Fibroblast of lung (primary cell): ENCODE data around the gene THAP8. TPM values are rescaled to one million over a fixed set of nuclear protein-coding genes. Genes with fewer than 3 reads are reported as not detected.

Experiments
- DNase-seq, 2 donors: peaks; one replicate each; pipeline versions ENCODE4 v3.0.0 to v3.0.0-alpha.2; 2010; ENCODE audit warnings: low read depth in 2 of 2
- H2AFZ ChIP-seq: 2 replicates; pipeline ENCODE4 v1.5.1; 2012; ENCODE audit warnings: low read length, control low read depth, inconsistent platforms
- H3K27ac ChIP-seq: 2 replicates; pipeline ENCODE4 v1.5.1; 2011; ENCODE audit warnings: low read length, control low read depth; ENCODE audit not compliant: insufficient read depth
- H3K27me3 ChIP-seq: 2 replicates; pipeline ENCODE4 v1.5.1; 2011; ENCODE audit warnings: mild to moderate bottlenecking, low read length; ENCODE audit not compliant: control insufficient read depth, insufficient read depth
- H3K36me3 ChIP-seq: 2 replicates; pipeline ENCODE4 v1.5.1; 2011; ENCODE audit warnings: low read length; ENCODE audit not compliant: control insufficient read depth, insufficient read depth
- H3K4me1 ChIP-seq: 2 replicates; pipeline ENCODE4 v1.5.1; 2011; ENCODE audit warnings: low read length; ENCODE audit not compliant: control insufficient read depth, insufficient read depth; ENCODE audit errors: extremely low read depth
- H3K4me2 ChIP-seq: 2 replicates; pipeline ENCODE4 v1.5.1; 2011; ENCODE audit warnings: low read length, control low read depth; ENCODE audit not compliant: insufficient read depth; ENCODE audit errors: extremely low read depth
- H3K4me3 ChIP-seq, 4 experiments: fragments of 200-600 bp in 1 of 4; sonication (generic) in 1 of 4; replicated peaks in 1 of 4; 2 replicates each; pipeline ENCODE4 v1.5.1; 2011 to 2016; ENCODE audit warnings: low read length in 4 of 4, low read depth in 3 of 4, mild to moderate bottlenecking in 3 of 4, control low read depth in 2 of 4, inconsistent platforms in 1 of 4, mixed read lengths in 1 of 4; ENCODE audit not compliant: insufficient read depth in 1 of 4; ENCODE audit errors: control extremely low read depth in 1 of 4
- H3K79me2 ChIP-seq: 2 replicates; pipeline ENCODE4 v1.5.1; 2012; ENCODE audit warnings: mild to moderate bottlenecking, low read length, inconsistent platforms; ENCODE audit not compliant: control insufficient read depth, insufficient read depth
- H3K9ac ChIP-seq: 2 replicates; pipeline ENCODE4 v1.5.1; 2011; ENCODE audit warnings: mild to moderate bottlenecking, low read length, control low read depth; ENCODE audit not compliant: insufficient read depth
- H3K9me3 ChIP-seq: 2 replicates; pipeline ENCODE4 v1.5.1; 2012; ENCODE audit warnings: low read depth, low read length; ENCODE audit not compliant: control insufficient read depth, insufficient read depth
- H4K20me1 ChIP-seq: 2 replicates; pipeline ENCODE4 v1.5.1; 2011; ENCODE audit warnings: low read length; ENCODE audit not compliant: control insufficient read depth, insufficient read depth; ENCODE audit errors: extremely low read depth
- EZH2 ChIP-seq: IDR thresholded peaks from 2 replicates; pipeline ENCODE4 v1.5.1; 2012; ENCODE audit warnings: low read length, control low read depth, mild to moderate bottlenecking; ENCODE audit errors: missing control alignments
- polyA minus RNA-seq: library from RNA; depleted of rRNA, polyadenylated mRNA; stranded (reverse); fragments of >200 nt; gene quantifications from 2 replicates; pipeline ENCODE4 v1.2.3, GENCODE V29; 2011; ENCODE audit warnings: low replicate concordance
- polyA plus RNA-seq, 2 donors: library from polyadenylated mRNA; depleted of rRNA in 1 of 2; stranded (reverse) in 1 of 2; unstranded in 1 of 2; fragments of >200 nt; gene quantifications; 2 replicates each; pipeline ENCODE4 v1.2.1, GENCODE V29; 2011 to 2012; ENCODE audit warnings: missing spikeins in 1 of 2
- total RNA-seq: library from RNA; depleted of rRNA; stranded (reverse); fragments of >200 nt; gene quantifications from 2 replicates; pipeline ENCODE4 v1.2.1, GENCODE V29; 2014
- TF ChIP-seq, protein P1 (sequence below), 2 donors: IDR thresholded peaks in 1 of 2; conservative IDR thresholded peaks in 1 of 2; 1 replicate in 1 of 2; 2 replicates in 1 of 2; pipeline ENCODE4 v1.5.1; 2011 to 2012; ENCODE audit warnings: low read length in 2 of 2, control low read depth in 1 of 2, inconsistent platforms in 1 of 2, low read depth in 1 of 2, mild to moderate bottlenecking in 1 of 2

Gene THAP8, protein sequence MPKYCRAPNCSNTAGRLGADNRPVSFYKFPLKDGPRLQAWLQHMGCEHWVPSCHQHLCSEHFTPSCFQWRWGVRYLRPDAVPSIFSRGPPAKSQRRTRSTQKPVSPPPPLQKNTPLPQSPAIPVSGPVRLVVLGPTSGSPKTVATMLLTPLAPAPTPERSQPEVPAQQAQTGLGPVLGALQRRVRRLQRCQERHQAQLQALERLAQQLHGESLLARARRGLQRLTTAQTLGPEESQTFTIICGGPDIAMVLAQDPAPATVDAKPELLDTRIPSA
- total RNA-seq = 3.6 and 5.1 TPM in 2 replicates
- polyA plus RNA-seq = 3.8 and 4.6 TPM in 2 replicates
- polyA plus RNA-seq (2012) = 7.4 and 7.9 TPM in 2 replicates
- 1.4 and 3.6 TPM in 2 replicates for polyA minus RNA-seq

DNA sequence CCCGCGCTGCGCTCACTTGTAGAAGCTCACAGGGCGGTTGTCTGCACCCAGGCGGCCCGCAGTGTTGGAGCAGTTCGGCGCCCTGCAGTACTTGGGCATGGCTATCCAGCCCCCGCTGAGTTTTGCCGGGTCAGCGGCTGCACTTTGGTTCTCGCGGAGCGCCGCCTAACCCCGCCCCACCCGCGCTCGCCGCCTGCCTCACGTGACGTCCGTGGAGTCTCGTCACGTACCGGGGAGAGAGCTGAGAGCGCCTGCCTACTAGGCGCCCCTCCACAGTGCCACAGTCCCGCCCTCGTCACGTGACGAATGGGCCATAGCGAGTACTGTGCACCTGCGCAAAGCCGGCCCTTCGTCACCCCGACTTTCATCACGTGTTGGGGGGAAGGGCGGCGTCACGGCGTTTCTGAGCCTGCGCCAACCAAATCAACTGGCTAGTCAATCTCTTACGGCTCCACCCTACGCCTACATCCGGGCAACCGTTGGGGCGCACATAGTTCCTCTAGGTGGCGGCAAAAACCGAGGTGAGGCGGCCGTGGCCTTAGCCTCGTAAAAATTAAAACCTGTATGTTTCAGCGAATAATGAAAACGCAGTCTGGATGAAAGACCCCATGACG is at the start of gene THAP8:
THAP8 (minus strand) TSS at position 167 of the 614 bp plus-strand sequence; CDS start at position 99, 68 bp downstream.
- Histone ChIP-seq H4K20me1 (no peaks in the 10 kb centered on the region), H3K9me3 (no peaks in the 10 kb centered on the region), H3K4me2 (peak within 1 kb of the TSS; percentile 98), H3K4me3 (peak within 1 kb of the TSS; percentile 67 to 81 (median 78)), H3K79me2 (peaks cover 28% of the 10 kb centered on the region), H3K4me1 (peaks cover 3% of the 10 kb centered on the region), H3K27me3 (no peaks in the 10 kb centered on the region), H3K9ac (peak within 1 kb of the TSS; percentile 71), H2AFZ (peak within 1 kb of the TSS; percentile 84), H3K27ac (peak within 1 kb of the TSS; percentile 92), H3K36me3 (no peaks in the 10 kb centered on the region)
- TF ChIP-seq EZH2 = no peak
- TF ChIP-seq, protein P1, sequence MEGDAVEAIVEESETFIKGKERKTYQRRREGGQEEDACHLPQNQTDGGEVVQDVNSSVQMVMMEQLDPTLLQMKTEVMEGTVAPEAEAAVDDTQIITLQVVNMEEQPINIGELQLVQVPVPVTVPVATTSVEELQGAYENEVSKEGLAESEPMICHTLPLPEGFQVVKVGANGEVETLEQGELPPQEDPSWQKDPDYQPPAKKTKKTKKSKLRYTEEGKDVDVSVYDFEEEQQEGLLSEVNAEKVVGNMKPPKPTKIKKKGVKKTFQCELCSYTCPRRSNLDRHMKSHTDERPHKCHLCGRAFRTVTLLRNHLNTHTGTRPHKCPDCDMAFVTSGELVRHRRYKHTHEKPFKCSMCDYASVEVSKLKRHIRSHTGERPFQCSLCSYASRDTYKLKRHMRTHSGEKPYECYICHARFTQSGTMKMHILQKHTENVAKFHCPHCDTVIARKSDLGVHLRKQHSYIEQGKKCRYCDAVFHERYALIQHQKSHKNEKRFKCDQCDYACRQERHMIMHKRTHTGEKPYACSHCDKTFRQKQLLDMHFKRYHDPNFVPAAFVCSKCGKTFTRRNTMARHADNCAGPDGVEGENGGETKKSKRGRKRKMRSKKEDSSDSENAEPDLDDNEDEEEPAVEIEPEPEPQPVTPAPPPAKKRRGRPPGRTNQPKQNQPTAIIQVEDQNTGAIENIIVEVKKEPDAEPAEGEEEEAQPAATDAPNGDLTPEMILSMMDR (conservative IDR thresholded peaks at IDR 0.05 in 1 of 2, IDR thresholded peaks at IDR 0.05 in 1 of 2; ENCODE audit: low read depth in 1 of 2, low read length in 2 of 2) = peak; percentile 35 to 53
- DNase-seq = peak; percentile 98 to 99

DNA sequence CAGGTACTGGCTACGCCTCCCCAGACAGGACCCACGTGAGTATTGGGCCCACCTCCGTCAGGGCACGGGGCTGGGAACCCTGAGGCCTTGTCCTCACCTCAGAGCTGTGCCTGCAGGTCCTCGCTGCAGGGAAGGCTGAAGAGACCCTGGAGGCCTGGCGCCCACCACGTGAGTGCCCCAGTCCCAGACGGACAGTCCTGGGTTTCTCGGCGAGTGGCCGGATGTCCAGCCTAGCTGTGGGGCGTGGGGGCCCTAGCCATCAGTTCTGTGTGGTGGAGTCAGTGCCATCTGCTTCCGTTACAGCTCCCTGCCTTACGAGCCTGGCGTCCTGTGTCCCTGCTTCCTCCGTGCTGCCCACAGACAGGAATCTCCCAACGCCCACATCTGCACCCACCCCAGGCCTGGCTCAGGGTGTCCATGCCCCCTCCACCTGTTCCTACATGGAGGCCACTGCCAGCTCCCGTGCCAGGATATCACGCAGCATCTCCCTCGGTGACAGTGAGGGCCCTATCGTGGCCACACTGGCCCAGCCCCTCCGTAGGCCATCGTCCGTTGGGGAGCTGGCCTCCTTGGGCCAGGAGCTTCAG is 49.0 kb upstream of the THAP8 start:
- H4K20me1 ChIP-seq = no peaks in the 10 kb centered on the region
- TF ChIP-seq EZH2 = no peak
- TF ChIP-seq, protein P1 (conservative IDR thresholded peaks at IDR 0.05 in 1 of 2, IDR thresholded peaks at IDR 0.05 in 1 of 2; ENCODE audit: low read depth in 1 of 2, low read length in 2 of 2) = no peak
- no peak overlapping the region for H3K4me3 ChIP-seq
- no peaks in the 10 kb centered on the region for H3K4me1 ChIP-seq
- H2AFZ ChIP-seq = no peak overlapping the region
- DNase-seq = no peak
- H3K36me3 ChIP-seq = peaks cover 20% of the 10 kb centered on the region
- H3K9ac ChIP-seq = no peak overlapping the region
- H3K27ac ChIP-seq = no peak overlapping the region
- no peaks in the 10 kb centered on the region for H3K79me2 ChIP-seq
- no peaks in the 10 kb centered on the region for H3K27me3 ChIP-seq
- H3K4me2 ChIP-seq = no peak overlapping the region
- H3K9me3 ChIP-seq = no peaks in the 10 kb centered on the region

DNA sequence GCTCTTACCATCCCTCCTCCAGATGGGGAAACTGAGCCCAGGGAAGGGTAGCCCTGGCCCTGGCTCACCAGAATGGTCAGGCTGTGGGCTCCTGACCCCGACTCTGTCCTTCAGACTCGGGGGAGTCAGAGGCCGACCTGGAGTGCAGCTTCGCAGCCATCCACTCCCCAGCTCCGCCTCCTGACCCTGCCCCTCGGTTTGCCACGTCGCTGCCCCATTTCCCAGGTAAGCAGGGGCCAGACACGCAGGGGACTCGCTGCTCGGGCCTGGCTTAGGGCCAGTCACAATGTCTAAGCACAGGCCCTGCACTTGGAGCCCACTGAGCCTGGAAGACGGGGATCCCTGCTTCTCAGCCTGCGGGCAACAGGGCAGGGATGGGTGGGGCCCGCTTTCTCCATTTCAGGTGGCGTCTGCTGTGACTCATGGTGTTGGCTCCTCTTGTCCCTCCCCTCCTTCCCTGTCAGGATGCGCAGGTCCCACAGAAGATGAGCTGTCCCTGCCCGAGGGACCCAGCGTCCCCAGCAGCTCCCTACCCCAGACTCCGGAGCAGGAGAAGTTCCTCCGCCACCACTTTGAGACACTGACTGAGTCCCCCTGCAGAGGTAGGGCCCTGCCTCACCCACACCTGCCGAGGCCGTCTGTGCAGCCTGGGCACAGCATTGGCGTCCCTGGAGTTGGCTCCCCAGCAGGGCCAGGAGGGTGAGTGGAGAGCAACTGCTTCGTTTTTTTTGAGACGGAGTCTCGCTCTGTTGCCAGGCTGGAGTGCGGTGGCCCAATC is 47.7 kb upstream of the THAP8 start:
- no peak overlapping the region for H2AFZ ChIP-seq
- DNase-seq = no peak
- no peak overlapping the region for H3K27ac ChIP-seq
- TF ChIP-seq EZH2 = no peak
- TF ChIP-seq, protein P1 (conservative IDR thresholded peaks at IDR 0.05 in 1 of 2, IDR thresholded peaks at IDR 0.05 in 1 of 2; ENCODE audit: low read depth in 1 of 2, low read length in 2 of 2) = no peak
- no peaks in the 10 kb centered on the region for H3K9me3 ChIP-seq
- H3K4me2 ChIP-seq = no peak overlapping the region
- no peaks in the 10 kb centered on the region for H4K20me1 ChIP-seq
- H3K36me3 ChIP-seq = peaks cover 20% of the 10 kb centered on the region
- no peak overlapping the region for H3K9ac ChIP-seq
- H3K79me2 ChIP-seq = no peaks in the 10 kb centered on the region
- H3K4me3 ChIP-seq = no peak overlapping the region
- H3K4me1 ChIP-seq = no peaks in the 10 kb centered on the region
- no peaks in the 10 kb centered on the region for H3K27me3 ChIP-seq
